ENCODE results near the gene CNOT11.
"Not testable (repeated sequence)": the region's sequence is repeated elsewhere in the genome, so short reads cannot be mapped to it uniquely, and the experiment has no call there.

Gene CNOT11

GRCh38 chr2:101310090-101310833 is 57.6 kb downstream of the CNOT11 start:
- DNase-seq (ENCODE audit: low read depth in 2 of 2) = no peak

DNA sequence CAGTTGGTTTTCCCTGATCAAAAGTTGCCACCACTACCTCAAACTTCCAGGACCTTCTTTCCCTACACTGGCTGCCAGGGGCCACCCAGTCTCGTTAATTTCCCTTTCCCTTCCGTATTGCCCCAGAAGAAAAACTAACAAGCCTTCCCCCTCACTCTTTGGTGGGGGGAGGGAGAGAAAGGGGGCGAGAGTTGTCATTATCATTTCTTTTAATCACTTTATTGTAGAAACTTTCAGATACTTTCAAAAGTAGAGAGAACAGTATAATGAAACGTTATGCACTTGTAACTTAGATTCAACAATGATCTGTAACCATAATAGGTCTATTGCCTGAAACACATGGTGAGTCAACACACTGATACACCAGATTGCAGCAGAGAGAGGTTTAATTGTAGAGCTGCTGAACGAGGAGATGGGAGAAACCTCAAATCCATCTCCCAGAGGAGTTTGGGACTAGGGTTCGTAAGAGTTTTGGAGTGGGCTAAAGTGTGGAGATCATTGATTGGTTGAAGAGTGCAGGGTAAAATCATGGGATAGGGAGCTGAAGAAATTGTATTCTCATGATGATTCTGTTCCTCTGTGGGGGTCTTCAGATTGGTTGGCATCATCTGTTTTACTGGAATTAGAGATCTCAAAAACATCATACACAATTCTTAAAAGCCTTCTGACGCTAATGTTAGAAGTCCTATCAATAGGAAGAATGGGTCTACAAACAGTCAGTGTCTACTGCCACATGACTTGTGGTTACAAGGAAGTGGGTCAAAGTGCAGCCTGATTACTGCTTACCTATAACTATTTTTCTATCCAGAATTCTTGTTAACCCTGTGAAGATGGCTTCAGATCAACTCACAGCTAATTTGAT is 58.4 kb downstream of the CNOT11 start:
- no peak for DNase-seq (ENCODE audit: low read depth in 2 of 2)

DNA sequence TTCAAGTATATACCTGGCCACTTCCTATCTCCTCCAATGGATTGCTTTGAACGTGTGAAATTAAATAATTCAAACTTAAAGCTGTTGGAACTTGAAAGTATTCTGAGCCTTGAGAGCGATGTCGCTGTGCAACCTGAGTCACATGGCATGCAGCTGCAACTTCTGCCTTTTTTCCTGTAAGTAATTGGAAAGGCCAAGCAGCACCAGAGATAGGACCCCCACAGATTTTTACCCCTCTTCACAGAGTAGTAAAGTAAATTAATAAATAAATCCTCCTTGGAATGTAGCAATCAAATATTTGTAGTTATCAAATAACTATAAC is 59.0 kb downstream of the CNOT11 start:
- no peak for DNase-seq (ENCODE audit: low read depth in 2 of 2)

GRCh38 chr2:101316568-101316967 is 63.9 kb downstream of the CNOT11 start:
- DNase-seq (ENCODE audit: low read depth in 2 of 2) = not testable (repeated sequence)

All from stimulated activated CD4-positive, alpha-beta T cell treated with anti-CD3 and anti-CD28 coated beads, Interleukin-15, amount 100 ng/mL, for 48 hours (primary cell).